Kidney epithelial cell (primary cell): Measurements from ENCODE around the gene SYDE1. TPM values are rescaled to one million over a fixed set of nuclear protein-coding genes. Genes with fewer than 3 reads are reported as not detected.
"Not testable (repeated sequence)": the region's sequence is repeated elsewhere in the genome, so short reads cannot be mapped to it uniquely, and the experiment has no call there.

Source experiments
- DNase-seq: peaks from one replicate; pipeline ENCODE4 v3.0.0-alpha.2; 2010; ENCODE audit warnings: low read depth
- H3K27me3 ChIP-seq: 2 replicates; pipeline ENCODE4 v1.6.0; 2011; ENCODE audit warnings: low read length; ENCODE audit not compliant: control insufficient read depth, insufficient read depth
- H3K36me3 ChIP-seq: 2 replicates; pipeline ENCODE4 v1.5.1; 2011; ENCODE audit warnings: low read length; ENCODE audit not compliant: control insufficient read depth, insufficient read depth
- H3K4me3 ChIP-seq: 2 replicates; pipeline ENCODE4 v1.5.1; 2011; ENCODE audit warnings: low read depth, mild to moderate bottlenecking, control low read depth, low read length
- CTCF ChIP-seq: IDR thresholded peaks from 2 replicates; pipeline ENCODE4 v1.5.1; 2011; ENCODE audit warnings: mild to moderate bottlenecking, moderate library complexity, low read length, control low read depth, inconsistent platforms; ENCODE audit not compliant: insufficient read depth, poor library complexity, severe bottlenecking
- total RNA-seq: library from RNA; depleted of rRNA; stranded (reverse); fragments of >200 nt; gene quantifications from 2 replicates; pipeline ENCODE4 v1.2.3, GENCODE V29; 2015

Gene SYDE1
- total RNA-seq, 1 donor from 2014 or later: 28.4 TPM

- no peaks in the 10 kb centered on the region for H3K36me3 ChIP-seq
- no peak within 1 kb of the TSS for H3K4me3 ChIP-seq
- no peak for TF ChIP-seq CTCF
- no peak for DNase-seq
- H3K27me3 ChIP-seq: no peaks in the 10 kb centered on the region
These were observed 25.3 kb upstream of the SYDE1 start, which contains the start of gene OR1I1 for GRCh38 chr19:15081911-15082310. Gene OR1I1 (plus strand): TSS chr19:15082211. CDS start chr19:15087066, 4,855 bp downstream.

- TF ChIP-seq CTCF: no peak
- H3K27me3 ChIP-seq: no peaks in the 10 kb centered on the region
These were observed 20.0 kb upstream of the SYDE1 start for GRCh38 chr19:15087182-15087581.

GRCh38 chr19:15091918-15092753 is 15.1 kb upstream of the SYDE1 start:
- no peaks in the 10 kb centered on the region for H3K27me3 ChIP-seq
- no peak overlapping the region for H3K4me3 ChIP-seq
- H3K36me3 ChIP-seq: no peaks in the 10 kb centered on the region
- no peak for DNase-seq
- TF ChIP-seq CTCF: peak; percentile 68

More at GRCh38 chr19:15087182-15087581, 20.0 kb upstream of the SYDE1 start:
- Histone ChIP-seq H3K36me3 (no peaks in the 10 kb centered on the region), H3K4me3 (no peak overlapping the region)
- no peak for DNase-seq

- no peak for TF ChIP-seq CTCF
- DNase-seq: no peak
- Histone ChIP-seq H3K36me3 (no peaks in the 10 kb centered on the region), H3K27me3 (no peaks in the 10 kb centered on the region), H3K4me3 (no peak overlapping the region)
These were observed 14.2 kb upstream of the SYDE1 start for GRCh38 chr19:15093001-15093400.

GRCh38 chr19:15096223-15096622 is 11.0 kb upstream of the SYDE1 start:
- Histone ChIP-seq H3K4me3 (no peak overlapping the region), H3K36me3 (no peaks in the 10 kb centered on the region), H3K27me3 (no peaks in the 10 kb centered on the region)
- TF ChIP-seq CTCF: no peak
- DNase-seq: no peak

- not testable (repeated sequence) for H3K27me3 ChIP-seq, H3K36me3 ChIP-seq, H3K4me3 ChIP-seq, DNase-seq
These were observed 9.2 kb upstream of the SYDE1 start for GRCh38 chr19:15097980-15098379.
